8988T (cell line): ENCODE measurements around the gene CCDC51.
"Not testable (repeated sequence)": the region's sequence is repeated elsewhere in the genome, so short reads cannot be mapped to it uniquely, and the experiment has no call there.

ENCODE experiments used
- DNase-seq: peaks from one replicate; pipeline ENCODE4 v3.0.0; 2011

CCDC51 gene, protein sequence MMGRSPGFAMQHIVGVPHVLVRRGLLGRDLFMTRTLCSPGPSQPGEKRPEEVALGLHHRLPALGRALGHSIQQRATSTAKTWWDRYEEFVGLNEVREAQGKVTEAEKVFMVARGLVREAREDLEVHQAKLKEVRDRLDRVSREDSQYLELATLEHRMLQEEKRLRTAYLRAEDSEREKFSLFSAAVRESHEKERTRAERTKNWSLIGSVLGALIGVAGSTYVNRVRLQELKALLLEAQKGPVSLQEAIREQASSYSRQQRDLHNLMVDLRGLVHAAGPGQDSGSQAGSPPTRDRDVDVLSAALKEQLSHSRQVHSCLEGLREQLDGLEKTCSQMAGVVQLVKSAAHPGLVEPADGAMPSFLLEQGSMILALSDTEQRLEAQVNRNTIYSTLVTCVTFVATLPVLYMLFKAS

DNA sequence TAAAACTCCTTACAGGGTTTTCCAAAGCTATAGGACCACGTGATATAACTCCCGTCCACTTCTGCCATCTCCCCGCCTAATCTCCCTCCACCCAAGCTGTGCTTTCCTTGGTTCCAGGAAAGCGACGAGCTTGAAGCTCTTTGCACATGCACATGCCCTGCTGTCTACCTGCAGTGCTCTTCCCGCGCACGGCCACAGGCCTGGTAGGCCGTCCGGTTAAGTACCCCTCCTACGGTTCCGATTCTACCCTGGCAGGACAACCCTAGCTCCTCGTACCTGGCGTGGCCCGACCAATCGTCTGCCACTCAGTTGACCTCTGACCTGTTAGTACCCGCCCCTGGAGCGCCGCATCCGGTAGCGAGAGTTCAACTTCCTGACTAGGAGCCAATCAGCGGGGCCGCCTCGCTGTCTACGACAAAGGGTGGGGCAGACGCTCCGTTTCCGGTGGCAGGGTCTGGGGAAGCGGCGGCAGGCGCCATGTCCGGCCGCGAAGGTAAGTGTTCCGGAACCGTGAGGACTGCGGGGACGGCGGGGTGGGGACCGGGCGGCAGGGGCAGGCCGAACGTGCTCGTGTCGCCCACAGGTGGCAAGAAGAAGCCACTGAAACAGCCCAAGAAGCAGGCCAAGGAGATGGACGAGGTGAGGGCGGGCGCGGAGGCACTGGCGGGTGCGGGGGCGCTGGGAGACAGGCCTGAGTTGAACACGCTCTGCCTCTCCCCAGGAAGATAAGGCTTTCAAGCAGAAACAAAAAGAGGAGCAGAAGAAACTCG, at the start of gene CCDC51, which contains the start of gene TMA7:
TSS of gene CCDC51 (minus strand) at position 300 of the 770 bp plus-strand sequence. CDS start 4,991 bp downstream, outside the sequence.
TSS of gene TMA7 (plus strand) at position 438 of the 770 bp plus-strand sequence. CDS start at position 478, 40 bp downstream.
- DNase-seq = peak; percentile 98

DNA sequence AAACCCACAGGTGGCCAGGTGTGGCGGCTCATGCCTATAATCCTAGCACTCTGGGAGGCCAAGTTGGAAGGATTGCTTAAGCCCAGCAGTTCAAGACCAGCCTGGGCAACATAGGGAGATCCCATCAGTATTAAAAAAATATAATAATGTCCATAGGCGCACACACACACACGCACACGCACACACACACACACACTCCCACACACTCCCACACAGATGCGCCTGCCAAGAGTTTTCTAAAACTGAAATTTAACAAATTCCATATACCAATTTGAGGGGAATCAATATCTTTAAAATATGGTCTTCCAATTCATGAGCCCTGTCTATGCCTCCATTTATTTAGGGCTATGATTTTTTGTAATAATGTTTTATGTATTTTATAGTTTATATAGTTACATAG, 47.0 kb upstream of the CCDC51 start:
- no peak for DNase-seq

DNA sequence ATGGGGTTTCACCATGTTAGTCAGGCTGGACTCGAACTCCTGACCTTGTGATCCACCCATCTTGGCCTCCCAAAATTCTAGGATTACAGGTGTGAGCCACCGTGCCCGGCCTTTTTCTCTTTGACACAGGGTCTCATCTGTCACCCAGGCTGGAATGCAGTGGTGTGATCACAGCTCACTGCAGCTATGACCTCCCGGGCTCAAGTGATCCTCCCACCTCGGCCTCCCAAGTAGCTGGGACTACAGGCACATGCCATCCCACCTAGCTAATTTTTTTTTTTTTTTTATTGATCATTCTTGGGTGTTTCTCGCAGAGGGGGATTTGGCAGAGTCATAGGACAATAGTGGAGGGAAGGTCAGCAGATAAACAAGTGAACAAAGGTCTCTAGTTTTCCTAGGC, 42.9 kb upstream of the CCDC51 start:
- not testable (repeated sequence) for DNase-seq

DNA sequence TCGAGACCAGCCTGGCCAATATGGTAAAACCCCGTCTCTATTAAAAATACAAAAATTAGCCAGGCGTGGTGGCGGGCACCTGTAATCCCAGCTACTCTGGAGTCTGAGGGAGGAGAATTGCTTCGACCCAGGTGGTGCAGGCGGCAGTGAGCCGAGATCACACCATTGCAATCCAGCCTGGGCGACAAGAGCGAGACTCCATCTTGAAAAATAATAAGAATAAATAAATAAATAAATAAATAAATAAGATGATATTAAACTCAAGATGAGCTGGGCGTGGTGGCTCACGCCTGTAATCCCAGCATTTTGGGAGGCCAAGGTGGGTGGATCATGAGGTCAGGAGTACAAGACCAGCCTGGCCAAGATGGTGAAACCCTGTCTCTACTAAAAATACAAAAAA, 41.0 kb upstream of the CCDC51 start:
- DNase-seq = not testable (repeated sequence)

DNA sequence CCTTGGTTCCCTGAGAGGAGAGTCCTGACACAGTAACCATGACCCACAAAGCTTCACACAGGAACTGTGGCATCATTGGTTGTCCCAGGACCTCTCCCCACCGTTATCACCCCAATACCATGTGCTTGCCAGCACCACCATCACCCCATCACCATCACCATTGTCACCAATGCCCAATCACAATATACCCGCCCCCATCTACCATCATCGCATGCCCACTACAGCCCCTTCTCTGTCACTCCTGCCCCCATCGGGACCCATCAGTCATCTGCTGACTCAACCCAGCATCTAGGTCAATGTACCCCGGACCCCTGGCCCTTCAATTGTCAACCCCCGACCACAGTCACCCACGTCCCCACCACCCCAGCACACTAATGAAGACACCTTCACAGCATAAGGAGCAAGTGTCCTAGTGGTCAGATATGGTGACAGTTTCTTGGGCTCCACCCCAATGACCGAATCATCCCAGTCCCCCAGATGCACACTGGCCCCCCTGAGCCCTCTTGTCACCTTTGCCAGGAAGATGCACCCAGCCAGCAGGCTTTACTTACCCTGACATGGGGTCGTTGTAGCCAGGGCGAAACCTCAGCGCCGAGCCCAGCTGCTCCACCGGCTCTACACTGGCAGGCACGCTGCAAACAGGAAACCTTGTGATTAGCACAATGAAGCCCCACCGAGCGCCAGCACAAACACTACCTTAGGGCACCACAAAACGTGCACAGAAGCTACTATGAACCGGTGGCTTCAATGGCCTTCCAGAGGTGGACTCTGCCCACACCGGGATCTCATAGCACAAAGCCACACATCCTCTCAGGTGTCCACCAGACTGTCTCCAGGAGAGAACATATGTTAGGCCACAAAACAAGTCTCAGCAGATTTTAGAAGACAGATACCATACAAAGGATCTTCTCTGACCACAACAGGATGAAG, 39.0 kb upstream of the CCDC51 start:
- no peak for DNase-seq

DNA sequence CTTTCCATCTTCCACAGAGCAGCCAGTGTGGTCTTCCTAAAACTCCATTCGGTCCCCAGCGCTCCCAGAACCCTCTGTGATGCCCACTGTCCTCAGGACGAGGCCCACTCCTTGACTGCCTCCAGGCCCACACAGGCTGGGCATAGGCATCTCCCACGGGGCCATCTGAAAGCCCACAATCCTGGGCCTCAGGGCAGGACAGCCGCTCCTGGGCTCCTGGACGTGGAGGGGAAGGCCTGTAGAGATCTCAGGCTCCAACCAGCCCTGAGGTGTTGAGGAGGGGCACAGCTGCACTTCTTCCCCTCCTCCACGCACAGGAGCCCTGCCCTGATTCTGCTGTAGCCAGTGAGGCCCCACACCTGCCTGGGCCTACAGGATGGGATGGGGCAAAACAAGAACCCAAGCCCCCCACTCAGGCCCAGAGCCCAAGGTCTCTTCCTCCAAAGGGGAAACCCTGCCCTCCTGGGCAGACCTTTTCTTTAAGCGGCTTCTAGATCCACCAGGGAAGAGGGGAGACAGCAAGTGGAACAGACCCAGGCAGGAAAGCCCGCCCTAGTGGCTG, 38.1 kb upstream of the CCDC51 start:
- DNase-seq = no peak

DNA sequence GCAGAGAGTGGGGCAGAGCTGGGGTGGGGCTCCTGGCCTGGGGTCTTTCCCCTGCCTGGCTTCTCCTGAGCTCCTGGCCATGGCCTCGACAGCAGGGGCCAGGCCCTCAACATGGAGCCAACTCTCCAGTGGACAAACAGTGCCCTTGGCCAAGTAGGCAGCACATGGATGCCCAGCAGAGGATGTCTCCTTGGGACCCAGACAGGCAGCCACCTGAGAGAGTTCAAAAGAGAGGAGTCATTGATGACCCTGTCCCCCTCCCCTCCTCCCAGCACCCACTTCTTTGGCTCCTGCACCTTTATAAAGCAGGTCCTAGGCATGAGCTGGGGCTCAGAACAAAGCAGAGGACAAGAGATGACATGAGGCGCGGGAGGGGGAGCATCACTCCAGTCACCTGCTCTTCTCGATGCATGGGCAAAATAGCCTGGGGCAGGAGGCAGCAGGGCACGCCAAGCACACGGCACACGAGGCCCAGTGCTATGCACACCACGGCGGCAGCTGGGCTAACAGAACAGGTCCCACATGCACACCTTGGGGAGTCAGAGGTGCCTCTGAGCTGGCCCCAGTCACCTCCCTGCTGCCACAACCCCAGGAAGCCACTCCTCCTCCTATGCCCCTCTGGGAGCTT, 36.6 kb upstream of the CCDC51 start:
- DNase-seq = no peak

DNA sequence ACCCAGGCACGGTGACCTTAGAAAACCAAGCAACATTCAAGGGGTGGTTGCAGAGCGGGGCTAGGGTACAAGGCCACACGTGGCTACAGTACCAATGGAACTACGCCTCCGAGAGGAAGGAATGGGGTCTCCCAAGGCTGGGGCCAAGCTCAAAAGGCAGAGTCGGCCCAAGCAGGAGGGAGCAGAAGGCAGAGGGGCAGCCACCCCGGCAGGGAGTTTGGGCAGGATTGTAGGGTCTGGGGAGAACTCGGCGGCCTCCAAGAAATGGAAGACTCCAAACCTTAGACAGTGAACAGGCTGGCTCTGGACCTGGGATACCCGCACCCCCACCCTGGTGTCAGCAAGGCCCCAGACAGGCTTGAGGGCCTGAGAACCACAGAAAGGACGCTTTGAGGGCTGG, 35.3 kb upstream of the CCDC51 start:
- DNase-seq = no peak

DNA sequence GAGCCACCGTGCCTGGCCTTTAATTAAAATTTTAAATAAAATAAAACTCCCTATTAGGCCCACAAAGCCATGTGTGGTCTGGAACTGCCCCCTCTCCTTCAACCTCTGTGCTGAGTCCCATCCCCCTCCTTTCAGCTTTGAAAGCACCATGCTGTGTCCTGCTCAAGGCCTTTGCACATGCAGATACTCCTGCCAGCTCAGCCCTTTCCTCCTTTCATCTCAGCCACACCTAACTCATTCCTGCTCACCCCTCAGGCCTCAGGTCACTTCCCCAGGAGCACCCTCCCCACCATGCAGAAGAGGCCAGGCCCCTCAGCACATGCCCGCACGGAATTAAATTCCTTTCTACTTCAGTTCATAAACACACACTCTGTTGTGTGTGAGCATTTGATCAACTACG, 34.7 kb upstream of the CCDC51 start:
- DNase-seq = no peak

DNA sequence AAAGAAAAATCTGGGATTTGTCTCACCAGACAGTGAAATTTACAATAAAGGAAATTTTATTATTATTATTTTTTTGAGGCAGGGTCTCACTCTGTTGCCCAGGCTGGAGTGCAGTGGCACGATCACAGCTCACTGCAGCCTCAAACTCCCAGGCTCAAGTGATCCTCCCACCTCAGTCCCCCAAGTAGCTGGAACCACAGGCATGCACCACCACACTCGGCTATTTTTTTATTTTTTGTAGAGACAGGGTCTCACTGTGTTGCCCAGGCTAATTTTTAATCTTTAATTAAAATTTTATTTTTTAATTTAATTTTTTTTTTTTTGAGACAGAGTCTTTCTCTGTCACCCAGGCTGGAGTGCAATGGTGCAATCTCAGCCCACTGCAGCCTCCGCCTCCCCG, 34.1 kb upstream of the CCDC51 start:
- not testable (repeated sequence) for DNase-seq

DNA sequence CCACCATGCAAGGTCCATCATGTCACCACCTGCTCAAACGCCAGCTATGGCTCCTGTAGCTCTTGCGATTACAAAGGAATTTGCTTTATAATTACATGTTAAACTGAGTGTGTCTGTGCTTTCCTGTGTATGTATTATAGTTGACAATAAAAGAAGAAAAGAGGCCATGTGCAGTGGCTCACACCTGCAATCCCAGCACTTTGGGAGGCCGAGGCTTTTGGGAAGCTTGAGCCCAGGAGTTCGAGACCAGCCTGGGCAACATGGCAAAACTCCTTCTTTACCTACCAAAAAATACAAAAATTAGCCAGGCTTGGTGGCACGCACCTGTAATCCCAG, 33.7 kb upstream of the CCDC51 start:
- DNase-seq = no peak

DNA sequence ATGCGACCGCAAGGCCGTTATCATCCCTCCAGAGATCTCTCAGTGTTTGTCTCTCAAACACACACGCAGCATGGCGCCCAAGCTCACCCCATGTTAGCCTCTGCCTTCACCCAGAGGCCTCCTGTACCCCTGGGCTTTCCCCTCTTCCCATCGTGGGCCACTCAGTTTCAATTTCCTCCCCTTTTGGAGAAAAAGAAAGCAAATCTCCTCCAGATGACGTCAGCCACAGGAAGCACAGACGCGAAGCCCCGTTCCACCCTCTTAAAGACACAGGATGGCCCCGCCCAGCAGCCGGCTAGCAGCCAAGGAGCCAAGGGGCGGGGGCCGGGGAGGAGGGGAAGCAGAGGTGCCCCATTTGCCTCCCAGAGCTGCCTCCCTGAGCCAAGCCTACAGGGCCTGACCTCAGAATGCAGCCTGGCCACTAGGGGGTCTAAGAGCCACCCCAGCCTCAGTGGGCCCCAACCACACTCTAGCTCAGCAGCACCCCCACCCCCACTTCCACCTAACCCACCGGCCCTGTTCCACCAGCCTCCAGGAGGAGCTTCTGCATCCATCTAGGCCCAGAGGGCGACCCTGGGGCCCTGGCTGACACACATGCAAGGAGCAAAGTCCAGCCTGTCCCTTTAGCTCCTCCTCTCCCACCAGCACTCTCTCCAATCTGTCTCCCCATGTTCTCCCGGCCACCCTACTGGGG, 33.2 kb upstream of the CCDC51 start:
- peak; percentile 93 for DNase-seq

DNA sequence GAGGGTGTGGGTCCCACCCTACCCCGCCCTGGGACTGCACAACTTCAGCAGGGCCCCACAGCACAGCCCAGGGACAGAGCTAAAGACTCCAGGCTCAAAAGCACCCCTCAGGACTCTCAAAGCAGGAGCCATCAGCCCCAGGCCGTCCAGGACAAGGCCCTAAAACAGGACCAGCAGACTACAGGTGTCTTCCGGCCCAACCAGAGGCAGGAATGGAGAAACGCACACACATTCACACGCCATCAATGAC, 32.7 kb upstream of the CCDC51 start:
- DNase-seq = no peak

DNA sequence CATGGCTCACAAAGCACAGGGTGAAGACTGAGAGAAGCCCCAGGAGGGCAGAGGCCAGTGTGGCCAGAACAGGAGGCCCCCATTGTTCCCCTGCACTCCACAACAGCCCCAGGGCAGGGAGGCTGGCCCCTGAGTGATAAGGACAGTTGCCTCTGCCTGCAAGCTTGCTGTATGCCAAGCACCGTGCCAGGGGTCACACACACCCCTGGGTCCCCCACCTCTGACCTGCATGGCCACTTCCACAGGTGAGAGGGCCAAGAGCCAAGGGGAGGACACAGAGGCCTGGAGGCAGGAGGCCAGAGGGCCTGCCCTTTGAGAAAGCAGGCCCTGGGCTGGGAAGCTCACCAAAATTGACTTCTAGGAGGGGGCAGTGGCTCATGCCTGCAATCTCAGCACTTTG, 30.4 kb upstream of the CCDC51 start:
- no peak for DNase-seq

DNA sequence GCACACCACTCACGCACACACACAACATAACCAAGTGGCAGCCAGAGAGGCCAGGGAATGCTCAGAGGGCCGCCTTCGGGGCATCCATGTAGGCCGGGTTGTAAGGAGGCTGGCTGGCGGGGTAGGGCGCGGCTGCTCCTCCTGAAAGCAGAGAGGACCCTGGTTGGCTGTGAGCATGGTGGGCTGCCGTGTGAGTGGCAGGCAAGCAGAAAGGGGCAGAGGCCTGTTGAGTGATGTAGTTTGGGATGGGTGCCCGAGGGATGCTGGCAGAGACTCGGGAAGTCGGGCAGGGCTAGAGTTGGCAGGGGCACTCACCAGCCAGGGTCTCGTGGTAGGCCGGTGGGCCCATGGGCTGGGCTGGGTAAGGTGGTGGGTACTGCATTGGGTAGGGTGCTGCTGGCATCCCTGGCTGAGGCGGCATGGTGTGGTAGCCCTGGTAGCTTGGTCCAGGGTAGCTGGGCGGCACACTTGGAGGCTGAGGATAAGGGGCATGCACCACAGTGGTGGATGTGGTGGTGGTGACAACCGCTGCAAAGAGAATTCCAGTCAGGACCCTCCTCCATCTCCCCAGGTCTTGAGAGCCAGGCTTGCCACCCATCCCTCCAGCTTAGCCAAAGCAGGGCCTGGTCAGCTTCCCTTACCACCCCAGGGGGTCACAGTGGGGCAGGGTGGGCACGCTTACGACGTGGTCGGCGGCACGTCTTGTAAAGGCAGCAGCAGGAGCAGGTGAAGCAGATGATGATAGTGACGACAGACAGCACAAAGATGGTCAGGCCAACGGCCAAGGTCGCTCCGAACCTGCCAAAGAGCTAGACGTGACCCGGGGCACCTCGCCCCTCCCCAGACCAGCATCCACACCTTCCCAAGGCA, 29.4 kb upstream of the CCDC51 start:
- DNase-seq = no peak

DNA sequence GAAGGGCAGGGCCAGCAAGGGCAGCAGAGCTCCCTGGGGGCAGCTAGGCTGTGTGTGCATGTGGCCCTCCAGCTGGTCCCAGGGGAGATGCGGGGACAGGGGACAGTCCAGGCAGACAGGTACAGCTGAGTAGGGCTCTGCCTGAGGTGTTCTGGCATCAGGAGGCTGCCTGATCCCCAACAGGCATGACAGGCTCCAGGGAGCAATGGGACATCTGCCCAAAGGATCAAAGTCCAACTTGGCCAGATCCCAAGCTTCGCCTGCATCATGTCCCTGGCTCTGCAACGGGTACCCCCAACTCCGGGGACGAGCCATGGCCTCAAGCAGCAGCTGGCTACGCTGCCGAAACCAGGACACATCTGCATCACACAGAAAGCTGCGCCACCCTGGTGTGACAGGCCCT, 28.4 kb upstream of the CCDC51 start:
- DNase-seq = no peak

DNA sequence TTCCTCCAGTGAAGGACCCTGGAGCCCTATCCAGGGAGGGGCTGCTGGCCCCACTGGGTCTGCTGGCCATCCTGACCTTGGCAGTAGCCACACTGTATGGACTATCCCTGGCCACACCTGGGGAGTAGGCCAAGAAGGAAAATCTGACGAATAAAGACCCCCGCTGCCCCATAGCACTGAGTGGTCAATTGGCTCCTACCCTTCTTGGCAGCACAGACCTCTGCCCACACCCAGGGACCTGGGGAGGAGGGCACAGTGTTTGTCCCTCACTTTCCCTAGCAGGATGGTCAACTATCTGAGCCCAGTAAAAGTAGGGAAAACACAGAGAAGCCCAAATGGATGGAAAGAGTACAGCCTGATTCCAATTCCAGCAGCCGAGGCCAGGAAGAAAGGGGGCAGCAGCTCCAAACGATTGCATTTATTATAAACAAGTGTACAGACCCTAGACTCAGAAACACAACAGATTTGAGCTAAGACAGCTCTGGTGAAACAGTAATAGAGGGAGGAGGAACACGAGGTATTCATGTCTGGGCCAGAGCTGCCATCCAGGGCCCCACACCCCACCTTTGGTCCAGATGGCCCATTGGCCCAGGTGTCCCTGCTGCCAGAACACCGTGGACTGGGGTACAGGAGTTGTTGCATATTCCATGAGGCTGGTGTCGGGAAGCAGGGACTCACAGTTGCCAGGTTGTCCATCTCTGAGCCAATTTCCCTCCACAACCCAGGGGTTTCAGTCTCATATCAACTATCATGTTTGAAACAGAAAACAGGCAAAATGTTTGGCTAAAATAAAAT, 27.8 kb upstream of the CCDC51 start:
- DNase-seq = no peak

DNA sequence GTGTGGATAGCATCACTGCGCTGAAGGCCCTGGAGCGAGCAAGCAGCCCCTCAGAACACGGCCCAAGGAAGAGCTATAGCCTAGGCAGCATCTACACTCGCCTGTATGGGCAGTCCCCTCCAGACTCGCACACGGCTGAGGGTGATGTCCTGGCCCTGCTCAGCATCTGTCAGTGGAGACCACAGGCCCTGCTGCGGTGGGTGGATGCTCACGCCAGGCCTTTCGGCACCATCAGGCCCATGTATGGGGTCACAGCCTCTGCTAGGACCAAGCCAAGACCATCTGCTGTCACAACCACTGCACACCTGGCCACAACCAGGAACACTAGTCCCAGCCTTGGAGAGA, 27.2 kb upstream of the CCDC51 start:
- DNase-seq = no peak

DNA sequence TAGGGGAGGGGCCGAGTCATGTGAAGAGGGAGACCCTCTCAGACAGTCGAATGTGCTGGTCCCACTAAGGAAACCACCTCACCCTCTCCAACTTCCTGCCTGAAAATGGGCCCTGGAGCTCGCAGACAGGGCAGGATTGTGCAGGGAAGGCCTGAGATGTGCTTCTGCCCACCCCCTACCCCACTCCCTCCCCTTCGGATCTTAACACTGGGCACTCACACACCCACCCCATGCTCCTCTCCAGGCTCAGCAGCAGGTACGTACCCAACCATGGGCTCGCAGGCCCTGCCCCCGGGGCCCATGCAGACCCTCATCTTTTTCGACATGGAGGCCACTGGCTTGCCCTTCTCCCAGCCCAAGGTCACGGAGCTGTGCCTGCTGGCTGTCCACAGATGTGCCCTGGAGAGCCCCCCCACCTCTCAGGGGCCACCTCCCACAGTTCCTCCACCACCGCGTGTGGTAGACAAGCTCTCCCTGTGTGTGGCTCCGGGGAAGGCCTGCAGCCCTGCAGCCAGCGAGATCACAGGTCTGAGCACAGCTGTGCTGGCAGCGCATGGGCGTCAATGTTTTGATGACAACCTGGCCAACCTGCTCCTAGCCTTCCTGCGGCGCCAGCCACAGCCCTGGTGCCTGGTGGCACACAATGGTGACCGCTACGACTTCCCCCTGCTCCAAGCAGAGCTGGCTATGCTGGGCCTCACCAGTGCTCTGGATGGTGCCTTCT, 26.6 kb upstream of the CCDC51 start:
- no peak for DNase-seq
